Measurements from ENCODE around the gene FAM20A. TPM values are rescaled to one million over a fixed set of nuclear protein-coding genes. Genes with fewer than 3 reads are reported as not detected.

FAM20A gene
- total RNA-seq, 1 experiment from 2014 or later, result 0.10 TPM

GRCh38 chr17:68611353-68612208, 10.4 kb upstream of the FAM20A start:
- no peak for DNase-seq (ENCODE audit: extremely low read depth, low read depth)

DNA sequence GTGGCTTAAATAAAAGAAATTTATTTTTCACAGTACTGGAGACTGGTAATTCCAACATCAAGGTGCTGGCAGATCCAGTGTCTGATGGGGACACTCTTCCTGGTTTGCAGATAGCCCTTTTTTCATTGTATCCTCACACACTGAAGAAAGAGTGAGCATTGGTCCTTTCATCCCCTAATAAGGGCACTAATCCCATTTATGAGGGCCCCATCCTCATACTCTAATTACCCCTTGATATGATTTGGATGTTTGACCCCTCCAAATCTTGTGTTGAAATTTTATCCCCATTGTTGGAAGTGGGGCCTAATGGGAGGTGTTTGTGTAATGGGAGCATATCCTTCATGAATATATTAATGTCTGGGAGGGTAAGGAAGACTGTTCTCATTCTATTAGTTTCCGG, 9.4 kb upstream of the FAM20A start:
- no peak for DNase-seq (ENCODE audit: extremely low read depth, low read depth)

DNA sequence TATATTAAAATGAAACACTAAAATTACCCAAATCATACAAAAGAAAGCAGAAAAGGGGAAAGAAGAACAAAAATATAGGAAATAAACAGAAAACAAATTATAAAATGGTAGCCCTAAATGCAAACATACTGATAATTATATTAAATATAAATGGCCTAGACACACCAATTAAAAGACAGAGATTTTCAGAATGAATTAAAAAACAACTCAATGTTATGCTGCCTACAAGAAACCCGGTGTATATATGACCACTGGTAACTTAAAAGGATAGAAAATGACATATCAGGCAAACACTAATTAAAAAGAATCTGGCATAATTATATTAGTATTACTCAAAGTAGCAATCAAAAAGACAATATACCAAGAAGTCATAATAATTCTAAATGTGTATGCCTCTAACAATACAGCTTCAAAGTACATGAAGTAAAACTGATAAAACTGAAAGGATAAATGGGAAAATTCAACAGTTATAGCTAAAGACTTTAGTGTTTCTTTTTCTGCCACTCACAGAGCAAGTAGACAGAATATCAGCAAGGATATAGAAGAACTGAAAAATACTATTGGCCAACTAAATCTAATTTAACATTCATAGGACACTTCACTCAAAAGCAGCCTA, 7.5 kb upstream of the FAM20A start:
- DNase-seq (ENCODE audit: extremely low read depth, low read depth), result no peak

- DNase-seq (ENCODE audit: extremely low read depth, low read depth), result no peak
These were observed 5.5 kb upstream of the FAM20A start for GRCh38 chr17:68606451-68607307.

DNA sequence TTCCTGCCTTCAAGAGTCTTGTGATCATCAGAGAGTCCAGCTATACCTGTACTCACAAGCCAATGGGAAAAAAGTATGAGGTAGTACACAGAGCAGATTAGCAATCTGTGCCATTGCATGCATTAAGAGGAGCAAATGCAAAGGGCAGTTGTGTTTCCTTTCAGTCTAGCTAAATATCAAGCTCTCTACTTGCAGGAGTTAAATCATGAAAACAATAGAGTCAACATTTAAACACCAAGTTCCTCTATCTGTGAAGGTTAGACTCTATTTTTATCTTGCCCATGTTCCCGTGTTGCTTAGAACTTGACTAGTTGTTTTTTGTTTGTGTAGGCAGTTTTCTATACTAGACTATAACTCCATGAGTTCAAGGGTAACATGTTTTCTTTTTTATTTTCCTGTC, 4.7 kb upstream of the FAM20A start:
- no peak for DNase-seq (ENCODE audit: extremely low read depth, low read depth)

DNA sequence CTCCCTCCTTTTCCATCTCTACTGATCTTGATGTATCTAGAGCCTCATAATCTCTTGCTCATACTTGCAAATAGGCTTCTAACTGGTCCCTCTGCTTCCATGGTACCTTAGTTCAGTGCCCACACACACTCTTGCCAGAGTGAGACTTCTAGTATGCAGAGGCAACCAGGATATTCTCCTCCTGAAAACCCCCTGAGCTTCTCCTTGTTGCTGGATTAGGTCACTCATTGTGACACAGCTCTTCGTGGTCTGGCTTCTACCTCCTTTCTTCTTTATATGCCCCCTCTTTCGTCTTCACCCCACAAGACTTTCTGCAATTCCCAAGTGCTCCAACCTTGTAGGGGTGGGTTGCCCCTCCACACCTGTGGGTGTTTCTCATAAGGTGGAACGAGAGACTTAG, 2.5 kb upstream of the FAM20A start:
- DNase-seq (ENCODE audit: extremely low read depth, low read depth), result no peak

- DNase-seq (ENCODE audit: extremely low read depth, low read depth), result no peak
These were observed 1.9 kb upstream of the FAM20A start for GRCh38 chr17:68603027-68603426.

- DNase-seq (ENCODE audit: extremely low read depth, low read depth), result no peak
These were observed 1.1 kb upstream of the FAM20A start for GRCh38 chr17:68602289-68602688.

GRCh38 chr17:68601565-68602288, 560 bp upstream of the FAM20A start:
- DNase-seq (ENCODE audit: extremely low read depth, low read depth), result no peak

DNA sequence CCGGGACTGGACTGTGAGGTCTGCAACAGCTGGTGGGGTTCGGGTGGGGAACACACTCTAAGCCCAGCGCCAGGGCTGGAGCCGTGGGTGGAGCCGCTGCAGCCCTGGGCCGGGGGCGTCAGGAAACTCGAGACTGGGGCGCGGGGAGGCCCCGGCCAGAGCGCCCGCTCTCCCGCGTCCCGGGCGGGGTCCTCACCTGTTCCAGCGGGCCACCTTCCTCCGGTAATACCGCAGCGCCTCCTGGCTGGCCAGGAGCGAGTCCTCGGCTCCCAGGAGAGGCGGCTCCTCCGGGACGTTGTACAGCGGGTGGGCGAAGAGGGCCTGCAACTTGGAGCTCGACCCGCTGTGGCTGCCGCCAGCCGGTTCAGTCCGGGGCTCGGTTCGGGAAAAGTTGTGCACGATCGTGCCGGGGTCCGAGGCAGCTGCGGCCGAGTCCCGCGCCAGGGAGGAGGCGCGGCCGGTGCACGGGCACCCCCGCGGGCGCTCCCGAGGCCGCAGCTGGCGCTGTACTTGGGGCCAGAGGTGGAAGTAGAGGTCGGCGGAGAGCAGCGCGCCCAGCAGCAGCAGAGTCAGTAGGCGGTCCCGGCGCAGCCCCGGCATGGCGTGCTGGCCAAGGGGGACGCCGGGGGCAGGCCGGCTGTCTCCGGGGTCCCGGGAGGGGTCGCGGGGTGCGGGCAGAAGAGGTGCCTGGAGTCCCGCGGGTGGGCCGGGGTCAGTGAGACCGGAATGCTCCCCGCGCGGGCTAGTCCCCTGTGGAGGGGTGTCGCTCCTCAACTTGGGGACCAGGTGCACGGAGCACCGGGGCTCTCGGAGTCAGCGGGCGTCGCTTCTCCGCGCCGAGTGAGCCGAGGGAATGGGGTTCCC, 868 bp downstream of the FAM20A start:
- no peak for DNase-seq (ENCODE audit: extremely low read depth, low read depth)

GRCh38 chr17:68599552-68600066, 1.6 kb downstream of the FAM20A start:
- DNase-seq (ENCODE audit: extremely low read depth, low read depth), result no peak

GRCh38 chr17:68599091-68599490, 2.1 kb downstream of the FAM20A start:
- no peak for DNase-seq (ENCODE audit: extremely low read depth, low read depth)

- DNase-seq (ENCODE audit: extremely low read depth, low read depth), result no peak
These were observed 2.6 kb downstream of the FAM20A start for GRCh38 chr17:68598545-68598961.

DNA sequence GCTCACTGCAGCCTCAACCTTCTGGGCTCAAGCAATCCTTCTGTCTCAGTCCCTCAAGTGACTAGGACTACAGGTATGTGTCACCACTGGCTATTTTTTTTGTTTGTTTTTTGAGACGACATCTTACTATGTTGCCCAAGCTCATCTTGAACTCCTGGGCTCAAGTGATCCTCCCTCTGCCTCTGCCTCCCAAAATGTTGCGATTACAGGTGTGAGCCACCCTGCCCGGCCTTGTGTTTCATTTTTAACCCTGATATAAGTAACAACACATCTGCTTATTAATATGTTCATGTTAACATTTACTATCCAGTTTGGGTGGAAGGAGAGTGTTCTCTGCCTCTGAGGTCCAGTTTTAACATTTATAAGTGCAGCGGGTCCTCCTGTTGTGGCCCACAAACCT, 3.1 kb downstream of the FAM20A start:
- no peak for DNase-seq (ENCODE audit: extremely low read depth, low read depth)

DNA sequence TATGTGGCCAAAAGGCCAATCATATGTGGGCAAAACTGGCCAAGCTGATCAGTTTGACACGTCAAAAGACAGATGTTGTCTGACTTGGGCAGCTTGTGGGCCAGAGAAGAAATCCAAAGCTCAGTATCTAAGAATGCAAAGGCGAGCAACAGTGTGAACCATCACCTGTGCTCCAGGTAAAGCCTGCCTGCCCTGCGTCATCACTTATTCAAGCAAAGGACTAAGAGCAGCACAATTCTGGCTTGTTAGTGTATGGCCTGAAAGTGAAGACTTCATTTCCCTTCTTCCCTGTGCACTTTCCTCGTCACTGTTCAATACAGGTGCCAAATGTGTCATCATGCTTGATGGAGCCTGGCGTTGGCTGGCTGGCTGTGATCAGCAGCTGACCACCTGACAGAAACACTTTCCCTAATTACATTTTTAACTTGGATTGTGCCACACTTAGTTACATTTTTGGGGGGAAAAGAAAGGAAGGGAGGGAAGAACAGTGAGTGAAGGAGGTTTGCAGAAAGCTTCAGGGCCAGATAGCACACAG, 4.7 kb downstream of the FAM20A start:
- DNase-seq (ENCODE audit: extremely low read depth, low read depth), result no peak

DNA sequence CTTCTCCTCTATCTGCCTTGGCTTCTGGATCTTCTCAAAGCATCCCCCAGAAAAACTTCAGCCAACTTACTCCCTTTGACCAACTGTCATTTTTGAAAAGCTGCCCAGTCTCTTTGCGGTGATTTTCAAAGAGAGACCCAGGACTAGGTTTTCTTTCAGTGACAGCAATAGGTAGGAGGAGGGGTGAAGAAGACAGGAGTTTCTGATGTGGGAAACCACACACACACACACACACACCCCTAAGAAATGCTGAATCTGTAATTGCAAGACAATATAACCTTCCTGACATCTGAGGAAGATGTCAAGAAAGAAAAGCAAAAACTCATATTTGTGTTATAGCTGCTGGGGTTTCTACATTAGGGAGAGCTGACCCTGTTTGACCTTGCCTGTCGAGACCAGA, 5.2 kb downstream of the FAM20A start:
- no peak for DNase-seq (ENCODE audit: extremely low read depth, low read depth)

DNA sequence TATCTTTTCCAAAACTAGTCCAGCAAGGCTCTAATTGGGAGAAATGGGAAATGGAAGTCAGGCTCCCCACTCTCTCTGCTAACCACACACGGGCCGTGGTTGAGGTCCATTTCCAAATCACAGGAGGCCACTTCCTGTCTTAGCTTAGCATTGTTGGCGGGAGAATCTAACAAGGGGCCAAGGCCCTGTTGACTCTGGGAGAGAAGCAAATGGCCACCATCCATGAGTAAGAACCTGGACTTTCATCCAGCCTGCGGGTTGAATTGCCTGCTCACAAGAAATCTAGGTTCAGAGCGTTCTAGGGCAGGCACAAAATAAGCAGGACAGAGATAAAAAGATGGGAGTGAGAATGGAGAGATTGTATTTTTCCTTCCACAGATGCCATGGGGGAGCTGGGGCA, 5.7 kb downstream of the FAM20A start:
- DNase-seq (ENCODE audit: extremely low read depth, low read depth), result no peak

DNA sequence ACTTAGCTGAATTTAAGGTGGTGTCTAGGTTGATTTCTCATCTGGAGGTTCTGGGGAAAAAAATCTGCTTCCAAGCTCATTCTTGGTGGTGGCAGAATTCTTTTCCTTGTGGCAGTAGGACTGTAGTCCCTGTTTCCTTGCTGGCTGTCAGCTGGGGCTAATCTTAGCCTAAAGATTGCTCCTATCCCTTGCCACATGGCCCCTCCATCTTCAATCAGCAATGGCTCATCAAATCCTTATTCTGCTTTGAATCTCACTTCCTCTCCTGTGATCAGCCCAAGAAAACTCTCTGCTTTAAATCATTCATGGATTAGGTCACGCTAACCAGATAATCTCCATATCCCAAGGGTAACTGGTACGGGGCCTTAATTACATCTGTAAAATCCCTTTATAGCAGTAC, 6.6 kb downstream of the FAM20A start:
- no peak for DNase-seq (ENCODE audit: extremely low read depth, low read depth)
